Skeletal muscle cell (primary cell): ENCODE data around the gene ZNF507.
A peak's percentile ranks its signal among the peaks of the same experiment; 100 is the strongest.

Source experiments
- DNase-seq: peaks from one replicate; pipeline ENCODE4 v3.0.0-alpha.2; 2010; ENCODE audit warnings: low read depth
- H3K4me3 ChIP-seq: 2 replicates; pipeline ENCODE4 v1.5.1; 2011; ENCODE audit warnings: low read depth, mild to moderate bottlenecking, control low read depth, low read length, moderate library complexity

The ZNF507 gene

GRCh38 chr19:32345261-32346207 is at the start of gene ZNF507:
Gene ZNF507, plus strand, starts transcription at chr19:32345610. Its CDS starts 7,221 bp downstream, at chr19:32352831.
- no peak for DNase-seq
- peak within 1 kb of the TSS; percentile 89 for H3K4me3 ChIP-seq

DNA sequence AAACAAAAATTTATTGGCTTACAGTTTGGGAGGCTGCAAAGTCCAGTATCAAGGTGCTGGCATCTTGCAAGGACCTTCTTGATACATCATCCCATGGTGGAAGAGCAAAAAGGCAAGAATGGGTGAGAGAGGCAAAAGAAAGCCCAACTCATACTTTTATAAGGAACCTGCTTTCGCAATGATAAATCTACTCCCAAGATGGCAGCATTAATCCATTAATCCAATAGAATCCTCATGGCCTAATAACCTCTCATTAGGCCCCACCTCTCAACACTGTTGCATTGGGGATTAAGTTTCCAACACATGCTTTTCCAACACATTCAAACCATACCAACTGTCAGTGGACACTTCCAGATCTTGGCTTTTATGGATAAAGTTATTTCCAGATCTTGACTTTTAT is 48.7 kb upstream of the ZNF507 start:
- H3K4me3 ChIP-seq: no peak overlapping the region
- no peak for DNase-seq

- no peak overlapping the region for H3K4me3 ChIP-seq
- no peak for DNase-seq
These were observed 42.6 kb upstream of the ZNF507 start for GRCh38 chr19:32302778-32303177.

DNA sequence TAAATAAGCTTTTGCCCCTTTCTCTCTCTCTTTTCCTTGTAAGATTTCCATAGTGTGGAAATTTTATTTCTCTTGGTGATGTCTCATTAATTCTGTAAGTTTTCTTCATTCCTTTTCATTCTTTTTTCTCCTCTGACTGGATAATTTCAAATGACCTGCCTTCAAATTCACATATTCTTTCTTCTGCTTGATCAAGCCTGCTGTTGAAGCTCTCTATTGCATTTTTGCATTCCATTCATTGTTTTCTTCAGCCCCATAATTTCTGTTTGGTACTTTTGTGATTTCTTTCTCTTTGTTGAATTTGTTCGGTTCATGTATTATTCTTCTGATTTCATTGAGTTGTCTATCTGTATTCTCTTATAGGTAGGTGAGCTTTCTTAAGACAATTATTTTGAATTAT is 42.2 kb upstream of the ZNF507 start:
- DNase-seq: no peak
- no peak overlapping the region for H3K4me3 ChIP-seq

DNA sequence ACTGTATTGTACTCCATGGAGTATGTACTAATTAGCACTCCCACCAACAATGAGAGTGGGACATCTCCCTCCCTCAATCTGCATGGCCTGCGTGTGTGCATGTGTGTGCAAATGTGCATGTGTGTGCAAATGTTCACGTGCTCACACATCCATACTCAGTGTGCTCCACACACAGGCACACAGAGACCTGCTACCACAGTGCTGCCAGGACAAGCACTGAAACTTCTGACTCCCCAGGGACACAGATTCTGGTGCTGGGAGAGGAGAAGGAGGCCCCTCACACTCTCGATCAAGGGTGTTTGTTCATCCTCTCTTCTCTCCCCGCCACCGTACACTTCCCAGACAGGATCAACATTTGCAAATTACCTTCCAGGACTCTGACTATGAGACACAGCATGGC is 37.8 kb upstream of the ZNF507 start:
- no peak overlapping the region for H3K4me3 ChIP-seq
- DNase-seq: no peak

DNA sequence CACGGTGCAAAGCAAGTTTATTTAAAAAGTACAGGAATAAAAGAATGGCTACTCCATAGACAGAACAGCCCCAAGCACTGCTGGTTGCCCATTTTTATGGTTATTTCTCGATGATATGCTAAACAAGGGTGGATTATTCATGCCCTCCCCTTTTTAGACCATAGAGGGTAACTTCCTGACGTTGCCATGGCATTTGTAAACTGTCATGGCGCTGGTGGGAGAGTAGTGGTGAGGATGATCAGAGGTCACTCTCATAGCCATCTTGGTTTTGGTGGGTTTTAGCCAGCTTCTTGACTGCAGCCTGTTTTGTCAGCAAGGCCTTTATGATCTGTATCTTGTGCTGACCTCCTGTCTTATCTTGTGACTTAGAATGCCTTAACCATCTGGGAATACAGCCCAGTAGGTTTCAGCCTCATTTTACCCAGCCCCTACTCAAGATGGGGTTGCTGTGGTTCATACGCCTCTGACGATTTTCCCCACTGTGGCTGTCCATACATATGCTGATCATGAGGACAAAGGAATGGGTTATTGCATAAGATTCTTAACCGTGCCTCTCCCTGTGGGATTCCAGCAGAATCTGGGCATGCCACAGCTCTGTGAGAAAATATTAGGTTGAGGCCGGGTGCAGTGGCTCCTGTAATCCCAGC is 36.9 kb upstream of the ZNF507 start:
- no peak overlapping the region for H3K4me3 ChIP-seq

DNA sequence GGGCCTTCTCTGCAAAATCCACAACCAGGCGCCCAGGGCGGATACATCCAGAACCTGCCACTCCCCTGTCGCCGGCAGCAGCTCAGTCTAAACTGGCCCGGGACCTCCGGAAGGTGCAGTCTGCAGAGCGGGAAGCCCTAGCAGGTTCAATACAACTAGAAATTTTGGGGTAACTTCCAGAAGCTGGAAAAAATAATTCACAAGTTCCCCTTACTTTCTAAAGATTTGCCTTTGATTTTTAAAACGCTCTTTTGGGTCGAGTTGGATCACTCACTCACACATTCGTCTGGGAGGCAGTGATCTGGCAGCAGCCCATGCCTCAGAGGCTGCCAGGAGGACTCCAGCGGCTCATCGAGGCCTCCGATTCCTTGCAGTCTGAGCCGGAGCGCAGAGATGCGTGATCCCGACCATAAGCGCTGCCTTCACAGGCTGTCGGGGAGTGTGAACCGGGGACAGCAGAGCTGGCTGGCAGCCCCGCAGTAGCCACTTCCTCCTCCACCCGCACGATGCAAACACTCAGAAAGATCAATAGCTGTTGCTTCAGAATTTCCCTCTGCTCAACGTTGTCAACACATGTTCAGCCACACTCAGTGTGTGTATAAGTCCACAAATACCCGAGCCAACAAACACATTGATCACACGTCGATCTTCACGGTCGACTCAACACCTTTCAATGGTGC is 35.6 kb upstream of the ZNF507 start:
- H3K4me3 ChIP-seq: no peak overlapping the region
- no peak for DNase-seq

More for the DNA sequence above, 36.9 kb upstream of the ZNF507 start:
- no peak for DNase-seq

- DNase-seq: no peak
- no peak overlapping the region for H3K4me3 ChIP-seq
These were observed 34.0 kb upstream of the ZNF507 start for GRCh38 chr19:32311371-32311770.

DNA sequence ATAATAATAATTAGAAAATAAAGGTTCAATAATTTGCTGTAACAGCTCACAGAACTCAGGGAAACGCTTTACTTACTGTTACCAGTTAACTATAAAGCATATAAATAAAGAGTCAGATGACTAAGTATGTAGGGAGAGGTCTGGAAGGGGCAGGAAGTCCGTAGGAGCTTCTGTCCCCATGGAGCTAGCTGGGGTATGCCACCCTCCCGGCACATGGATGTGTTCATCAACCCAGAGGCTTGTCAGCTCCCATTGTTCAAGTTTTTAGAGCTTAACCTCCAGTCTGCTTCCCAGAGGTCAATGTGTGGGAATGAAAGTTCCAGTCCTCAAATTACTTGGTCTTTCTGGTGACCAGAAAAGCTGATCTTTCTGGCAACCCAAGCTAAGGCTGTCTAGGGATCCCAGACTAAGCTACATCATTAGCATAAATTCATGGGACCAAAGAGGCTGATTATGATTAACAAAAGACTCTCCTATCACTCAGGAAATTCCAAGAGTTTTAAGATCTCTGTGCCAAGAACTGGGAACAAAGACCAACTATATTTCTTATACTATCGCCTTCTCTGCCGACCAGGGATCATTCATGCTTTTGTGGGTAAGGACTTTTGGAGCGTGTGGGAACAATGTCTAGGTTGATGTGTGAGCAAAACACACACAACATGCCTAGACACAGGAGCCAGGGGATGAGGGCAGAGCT is 31.7 kb upstream of the ZNF507 start:
- DNase-seq: no peak
- no peak overlapping the region for H3K4me3 ChIP-seq

DNA sequence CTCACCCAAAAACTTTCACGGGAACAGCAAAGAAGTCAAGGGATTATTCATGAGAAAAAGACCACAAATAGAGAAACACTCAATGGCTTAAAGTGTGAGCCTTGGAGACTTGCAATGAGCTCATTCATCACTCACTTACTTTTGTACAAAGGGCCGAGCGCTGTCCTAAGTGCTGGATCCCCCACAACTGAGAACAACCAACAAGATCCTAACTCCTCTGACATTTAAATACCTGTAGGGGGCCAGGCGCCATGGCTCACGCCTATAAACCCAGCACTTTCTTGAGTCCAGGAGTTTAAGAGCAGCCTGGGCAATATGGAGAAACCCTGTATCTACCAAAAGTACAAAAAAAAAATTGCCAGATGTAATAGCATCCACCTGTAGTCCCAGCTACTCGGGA is 29.4 kb upstream of the ZNF507 start:
- DNase-seq: no peak
- no peak overlapping the region for H3K4me3 ChIP-seq

- no peak for DNase-seq
- no peak overlapping the region for H3K4me3 ChIP-seq
These were observed 28.3 kb upstream of the ZNF507 start for GRCh38 chr19:32317086-32317485.

GRCh38 chr19:32318884-32319520 is 26.4 kb upstream of the ZNF507 start:
- DNase-seq: no peak
- no peak overlapping the region for H3K4me3 ChIP-seq

GRCh38 chr19:32322541-32322940 is 22.9 kb upstream of the ZNF507 start:
- DNase-seq: no peak
- H3K4me3 ChIP-seq: no peak overlapping the region

DNA sequence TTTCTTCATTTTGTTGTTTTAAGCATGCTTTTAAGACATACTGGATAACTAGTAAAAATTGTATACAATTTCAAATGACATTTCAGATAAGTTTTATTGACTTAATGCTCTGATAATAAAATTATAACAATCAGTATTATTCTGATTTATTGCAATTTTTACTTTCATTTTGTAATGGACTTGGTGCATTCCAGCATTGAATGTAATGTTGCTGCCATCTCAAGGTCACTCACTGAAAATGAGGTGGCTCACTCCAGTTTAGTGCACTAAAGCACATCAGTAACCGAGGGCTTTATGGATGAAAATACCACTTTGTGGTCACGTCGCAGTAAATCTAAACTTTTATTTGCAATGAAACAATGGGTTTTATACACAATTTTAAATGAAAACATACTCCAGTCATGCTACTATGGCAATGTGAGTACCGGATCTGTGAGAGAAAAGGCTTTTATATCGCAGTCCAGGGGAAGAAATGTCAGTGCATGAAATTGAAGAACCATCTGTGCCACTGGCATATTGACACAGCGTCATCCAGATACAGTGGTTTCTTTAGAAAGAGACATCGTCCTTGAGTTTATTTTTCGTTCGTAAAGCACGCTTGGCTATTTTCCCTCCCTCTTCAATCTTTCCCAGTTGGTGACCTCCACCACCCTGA is 20.7 kb upstream of the ZNF507 start:
- H3K4me3 ChIP-seq: no peak overlapping the region
- DNase-seq: no peak

GRCh38 chr19:32330213-32330857 is 15.1 kb upstream of the ZNF507 start:
- no peak for DNase-seq
- no peak overlapping the region for H3K4me3 ChIP-seq

- no peak overlapping the region for H3K4me3 ChIP-seq
- no peak for DNase-seq
These were observed 12.2 kb upstream of the ZNF507 start for GRCh38 chr19:32333227-32333626.

GRCh38 chr19:32336259-32337083 is 8.9 kb upstream of the ZNF507 start:
- peak; percentile 42 for DNase-seq
- H3K4me3 ChIP-seq: peak overlapping the region; percentile 3
